ENCODE results near the gene FGFR4.
"Not testable (repeated sequence)": the region's sequence is repeated elsewhere in the genome, so short reads cannot be mapped to it uniquely, and the experiment has no call there.

The FGFR4 gene

DNA sequence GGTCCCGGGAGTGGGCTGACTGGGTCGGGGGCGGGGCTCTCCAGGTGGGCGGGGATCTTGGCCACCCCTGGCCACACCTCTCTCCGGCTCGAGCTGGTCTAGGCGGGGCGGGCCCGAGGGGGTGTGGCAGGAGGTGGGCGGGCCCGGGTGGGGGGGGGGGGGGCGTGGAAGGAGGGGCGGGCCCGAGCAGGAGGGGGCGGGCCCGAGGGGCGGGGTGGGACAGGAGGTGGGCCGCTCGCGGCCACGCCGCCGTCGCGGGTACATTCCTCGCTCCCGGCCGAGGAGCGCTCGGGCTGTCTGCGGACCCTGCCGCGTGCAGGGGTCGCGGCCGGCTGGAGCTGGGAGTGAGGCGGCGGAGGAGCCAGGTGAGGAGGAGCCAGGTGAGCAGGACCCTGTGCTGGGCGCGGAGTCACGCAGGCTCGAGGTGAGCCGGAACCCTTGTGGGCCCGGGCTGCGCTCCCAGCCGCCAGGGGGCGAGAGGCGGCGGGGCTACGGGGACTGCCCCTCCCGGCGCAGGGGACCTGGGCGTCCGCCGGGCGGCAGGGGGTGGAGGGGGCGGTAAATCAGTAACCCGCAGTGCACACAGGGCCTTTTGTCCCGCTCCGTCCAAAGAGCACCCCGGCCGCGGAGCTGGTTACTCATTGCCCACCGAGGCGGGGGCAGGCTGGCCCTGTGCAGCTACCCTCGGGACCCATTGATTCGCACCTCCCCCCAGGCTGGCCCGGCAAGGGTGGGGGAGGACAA lies at the start of gene FGFR4:
Gene FGFR4, plus strand, starts transcription at position 262 of the 744 bp plus-strand sequence. CDS start 2,688 bp downstream, outside the sequence.
- DNase-seq: peak; percentile 80 to 85
- TF ChIP-seq POLR2A (IDR thresholded peaks at IDR 0.05; ENCODE audit: low read length) (no peak), GATA1 (IDR thresholded peaks at IDR 0.05; ENCODE audit: low read depth, low read length) (no peak)

DNA sequence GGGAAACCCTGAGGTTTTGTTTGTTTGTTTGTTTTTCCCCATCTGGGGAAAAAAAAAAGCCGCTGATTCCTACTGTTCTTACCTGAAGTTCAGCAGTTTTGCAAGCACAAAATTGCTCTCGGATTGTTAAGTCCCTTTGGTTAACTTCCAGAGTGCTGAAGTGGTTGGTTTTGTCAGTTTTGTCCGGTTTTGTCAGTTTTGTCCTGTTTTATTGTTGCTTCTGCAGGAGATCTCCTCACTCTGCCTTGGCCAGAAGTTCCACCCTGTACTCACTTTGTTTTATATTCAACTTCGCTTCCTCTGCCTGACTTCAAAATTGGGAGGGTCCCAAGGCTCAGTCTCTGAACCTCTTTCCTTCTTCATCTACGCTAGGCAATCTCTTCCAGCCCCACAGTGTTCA lies 49.8 kb upstream of the FGFR4 start:
- no peak for DNase-seq
- TF ChIP-seq GATA1 (IDR thresholded peaks at IDR 0.05; ENCODE audit: low read depth, low read length): no peak
- TF ChIP-seq POLR2A (IDR thresholded peaks at IDR 0.05; ENCODE audit: low read length): no peak

DNA sequence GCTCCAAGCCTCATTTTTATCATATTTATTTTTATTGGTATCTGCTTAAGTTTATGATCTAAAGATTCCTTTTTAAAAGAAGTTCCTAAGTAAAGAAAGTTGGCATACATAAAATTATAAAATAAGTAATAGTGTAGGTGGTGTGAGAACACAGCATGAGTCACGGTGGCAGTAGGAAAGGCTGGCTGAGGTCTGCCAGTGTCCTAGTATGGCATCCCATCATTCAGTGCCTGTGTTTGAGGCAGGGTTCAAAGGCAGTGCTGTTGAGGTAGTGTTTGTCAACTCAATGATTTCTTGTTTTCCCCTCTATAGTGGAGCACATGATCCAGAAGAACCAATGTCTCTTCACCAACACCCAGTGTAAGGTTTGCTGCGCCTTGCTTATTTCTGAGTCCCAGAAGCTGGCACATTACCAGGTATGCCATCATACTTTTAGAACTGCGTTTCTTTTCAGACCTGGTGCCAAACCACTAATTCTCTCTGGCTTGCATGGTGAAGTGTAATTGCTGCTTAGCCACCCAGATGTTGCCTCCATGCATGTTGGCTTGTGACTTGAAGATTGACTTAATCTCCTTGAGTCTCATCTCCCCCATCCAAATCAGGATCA lies 45.8 kb upstream of the FGFR4 start:
- DNase-seq: no peak
- TF ChIP-seq POLR2A (IDR thresholded peaks at IDR 0.05; ENCODE audit: low read length) (no peak), GATA1 (IDR thresholded peaks at IDR 0.05; ENCODE audit: low read depth, low read length) (no peak)

DNA sequence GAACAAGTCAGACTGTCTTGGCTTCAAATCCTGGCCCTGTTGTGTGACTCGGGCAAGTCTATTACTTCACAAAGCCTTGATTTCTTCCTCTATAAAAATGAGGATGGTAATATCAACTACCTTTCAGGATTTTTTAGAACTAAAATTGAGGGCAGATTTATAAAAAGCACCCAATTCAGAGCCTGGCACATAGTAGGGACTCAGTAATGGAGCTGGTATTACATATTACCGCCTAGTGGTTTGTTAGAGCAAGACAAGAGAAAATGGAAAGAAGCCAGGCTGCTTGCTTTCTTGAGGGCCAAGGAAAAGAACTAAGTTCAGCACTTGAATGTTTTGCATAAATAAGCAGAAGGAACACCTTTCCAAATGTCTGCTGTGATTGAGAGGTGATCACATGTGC lies 44.8 kb upstream of the FGFR4 start:
- TF ChIP-seq POLR2A (IDR thresholded peaks at IDR 0.05; ENCODE audit: low read length) (no peak), GATA1 (IDR thresholded peaks at IDR 0.05; ENCODE audit: low read depth, low read length) (no peak)
- DNase-seq: no peak

DNA sequence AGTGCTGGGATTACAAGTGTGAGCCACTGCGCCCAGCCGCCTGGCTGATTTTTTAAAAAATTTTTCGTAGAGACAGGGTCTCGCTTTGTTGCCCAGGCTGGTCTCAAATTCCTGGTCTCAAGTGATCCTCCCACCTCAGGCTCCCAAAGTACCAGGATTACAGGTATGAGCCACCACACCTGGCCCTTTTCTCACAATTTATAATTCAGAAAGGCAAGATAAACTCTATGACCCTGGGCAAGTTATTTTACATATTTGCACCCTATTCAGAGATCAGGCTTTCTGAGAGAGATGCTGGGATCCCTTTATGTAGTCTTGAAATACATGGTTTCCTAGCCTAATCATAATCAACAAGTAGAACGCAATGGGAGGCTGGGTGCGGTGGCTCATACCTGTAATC lies 43.6 kb upstream of the FGFR4 start:
- no peak for DNase-seq
- TF ChIP-seq GATA1 (IDR thresholded peaks at IDR 0.05; ENCODE audit: low read depth, low read length) (no peak), POLR2A (IDR thresholded peaks at IDR 0.05; ENCODE audit: low read length) (no peak)

DNA sequence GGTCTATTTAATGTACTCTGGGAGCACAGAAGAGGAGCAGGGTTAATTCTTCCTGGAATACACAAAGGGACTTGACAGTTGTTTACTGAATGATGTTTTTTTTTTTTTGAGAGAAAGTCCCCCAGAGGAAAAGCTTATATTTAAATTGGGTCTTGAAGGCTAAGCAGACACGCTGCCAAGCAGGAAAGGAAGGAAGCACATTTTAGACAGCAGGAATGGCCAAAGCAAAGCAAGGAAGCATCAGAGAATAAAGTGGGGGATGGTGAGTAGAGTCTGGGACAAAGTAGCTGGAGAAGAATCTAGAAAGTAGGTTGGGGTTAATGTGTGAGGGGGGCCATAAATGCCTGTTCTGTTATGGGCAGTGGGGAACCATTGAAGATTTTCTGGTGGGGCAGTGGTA lies 42.8 kb upstream of the FGFR4 start:
- no peak for TF ChIP-seq POLR2A (IDR thresholded peaks at IDR 0.05; ENCODE audit: low read length)
- no peak for TF ChIP-seq GATA1 (IDR thresholded peaks at IDR 0.05; ENCODE audit: low read depth, low read length)
- DNase-seq: no peak

DNA sequence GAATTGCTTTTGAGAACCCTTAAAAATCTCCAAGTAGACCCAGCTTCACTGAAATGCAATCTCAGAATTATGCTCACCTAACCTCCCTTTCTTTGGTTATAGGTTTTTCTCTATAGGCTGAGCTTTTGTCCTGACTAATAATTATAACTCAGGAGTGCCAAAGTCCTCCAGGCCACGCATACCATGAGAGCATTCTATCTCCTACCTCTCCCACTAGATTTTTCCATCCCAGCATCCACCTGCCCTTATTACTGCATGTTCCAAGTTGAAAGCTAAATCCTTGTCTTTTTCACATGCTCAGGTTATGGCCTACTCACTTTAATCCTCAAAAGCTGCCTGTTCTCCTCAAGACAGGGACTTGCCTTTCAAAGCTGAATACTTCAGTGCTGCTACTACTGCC lies 42.1 kb upstream of the FGFR4 start:
- TF ChIP-seq GATA1 (IDR thresholded peaks at IDR 0.05; ENCODE audit: low read depth, low read length) (no peak), POLR2A (IDR thresholded peaks at IDR 0.05; ENCODE audit: low read length) (no peak)
- no peak for DNase-seq

DNA sequence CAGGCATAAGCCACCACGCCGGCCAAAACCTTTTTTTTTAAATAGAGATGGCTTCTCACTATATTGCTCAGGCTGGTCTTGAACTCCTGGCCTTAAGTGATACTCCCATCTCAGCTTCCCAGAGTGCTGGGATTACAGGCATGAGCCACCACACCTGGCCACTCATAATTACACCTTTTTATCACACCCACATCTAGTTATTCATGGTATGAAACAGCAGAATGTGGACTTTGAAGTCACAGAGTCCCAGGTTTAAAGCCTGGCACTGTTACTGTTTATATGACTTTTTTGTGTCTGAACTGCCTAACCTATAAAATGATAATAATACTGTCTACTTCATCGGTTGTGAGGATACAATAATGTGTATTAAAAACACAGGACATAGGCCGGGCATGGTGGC lies 41.1 kb upstream of the FGFR4 start:
- DNase-seq: no peak
- TF ChIP-seq POLR2A (IDR thresholded peaks at IDR 0.05; ENCODE audit: low read length) (no peak), GATA1 (IDR thresholded peaks at IDR 0.05; ENCODE audit: low read depth, low read length) (no peak)

DNA sequence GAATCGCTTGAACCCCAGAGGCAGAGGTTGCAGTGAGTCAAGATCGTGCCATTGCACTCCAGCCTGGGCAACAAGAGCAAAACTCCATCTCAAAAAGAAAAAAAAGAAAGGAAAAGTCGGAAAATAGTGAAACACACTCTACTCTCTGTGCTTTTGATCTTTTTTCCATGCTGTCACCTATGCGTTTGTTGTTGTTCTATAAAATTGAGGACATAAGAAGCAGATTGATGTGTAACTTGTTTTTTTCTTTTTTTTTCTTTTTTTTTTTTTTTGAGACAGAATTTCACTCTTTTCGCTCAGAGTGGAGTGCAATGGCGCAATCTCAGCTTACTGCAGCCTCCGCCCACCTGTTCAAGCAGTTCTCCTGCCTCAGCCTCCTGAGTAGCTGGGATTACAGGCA lies 38.2 kb upstream of the FGFR4 start:
- not testable (repeated sequence) for DNase-seq

DNA sequence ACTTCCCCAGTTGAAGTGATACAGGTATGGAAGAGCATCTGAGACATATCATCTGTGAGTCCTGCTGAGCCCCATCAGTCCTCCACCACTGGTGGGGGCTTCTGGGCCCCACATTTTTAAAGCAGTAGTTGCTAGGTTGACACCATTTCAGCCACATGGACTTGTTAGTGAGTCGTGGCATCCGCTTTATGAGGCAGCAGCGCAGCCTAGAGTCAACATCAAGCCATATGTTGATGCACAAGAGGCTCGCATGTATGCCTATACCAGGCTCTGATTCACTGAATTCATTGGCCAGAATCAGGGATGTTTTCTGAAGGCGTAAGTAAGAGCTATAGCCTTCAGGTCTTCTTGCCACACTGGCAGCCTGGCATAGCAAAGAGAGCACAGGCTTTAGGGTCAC lies 37.4 kb upstream of the FGFR4 start:
- DNase-seq: peak; percentile 28 to 34
- TF ChIP-seq GATA1 (IDR thresholded peaks at IDR 0.05; ENCODE audit: low read depth, low read length) (no peak), POLR2A (IDR thresholded peaks at IDR 0.05; ENCODE audit: low read length) (no peak)

DNA sequence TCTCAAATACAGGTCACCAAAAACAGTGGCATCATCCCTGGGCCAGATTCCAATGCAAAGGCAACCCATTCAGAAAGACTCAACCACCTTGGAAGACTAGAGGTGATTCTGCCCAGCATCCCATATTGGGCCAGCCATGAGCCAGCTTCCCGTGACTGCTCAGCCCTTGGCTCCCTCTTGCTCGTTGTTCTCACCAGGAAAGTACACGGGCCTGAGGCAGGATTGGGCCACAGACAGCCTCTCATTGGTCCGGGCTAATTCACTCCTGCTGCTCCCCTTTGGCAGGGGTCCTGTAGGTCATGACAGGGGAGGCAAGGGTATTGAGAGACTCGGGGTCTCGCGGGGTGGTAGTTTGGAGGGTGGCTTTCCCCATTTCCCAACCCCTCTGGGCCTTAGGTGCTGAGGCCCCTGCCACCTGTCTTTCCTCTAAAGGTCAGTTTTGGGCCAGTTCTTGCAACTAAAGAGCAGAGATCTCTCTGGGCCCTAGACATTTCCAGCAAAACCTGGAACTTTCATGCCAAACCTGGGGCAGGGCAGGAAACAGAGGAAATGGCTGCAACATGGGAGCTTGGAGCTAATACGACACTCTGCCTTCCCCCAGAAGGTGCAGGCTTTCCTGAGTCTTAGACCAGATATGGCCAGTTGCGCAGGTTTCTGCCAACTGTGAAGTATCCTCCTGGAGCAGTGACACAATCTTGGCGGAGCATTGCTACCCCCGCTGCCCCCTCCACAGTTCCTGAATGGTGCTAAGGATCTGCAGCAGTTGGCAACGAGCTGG lies 22.0 kb upstream of the FGFR4 start:
- TF ChIP-seq POLR2A (IDR thresholded peaks at IDR 0.05; ENCODE audit: low read length) (no peak), GATA1 (IDR thresholded peaks at IDR 0.05; ENCODE audit: low read depth, low read length) (no peak)
- no peak for DNase-seq

DNA sequence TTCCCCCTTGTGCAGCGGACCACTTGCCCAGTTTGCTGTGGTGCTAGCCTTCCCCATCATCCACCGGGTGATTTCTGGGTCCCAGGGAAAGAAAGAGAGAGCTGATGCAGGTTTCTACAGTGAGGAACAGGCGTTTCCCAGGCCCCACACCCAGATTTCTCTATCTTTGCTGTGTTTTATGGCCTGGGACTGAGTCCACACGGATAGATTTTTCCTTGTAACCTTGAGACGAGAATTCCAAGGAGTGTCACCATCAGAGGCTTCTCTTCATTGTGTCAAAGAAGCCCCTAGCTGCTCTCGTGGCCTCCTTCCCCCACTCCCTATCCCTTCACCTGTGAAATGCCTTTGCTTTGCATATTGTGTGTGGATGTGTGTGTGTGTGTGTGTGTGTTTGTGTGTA lies 21.2 kb upstream of the FGFR4 start:
- no peak for TF ChIP-seq POLR2A (IDR thresholded peaks at IDR 0.05; ENCODE audit: low read length)
- TF ChIP-seq GATA1 (IDR thresholded peaks at IDR 0.05; ENCODE audit: low read depth, low read length): no peak
- DNase-seq: no peak

DNA sequence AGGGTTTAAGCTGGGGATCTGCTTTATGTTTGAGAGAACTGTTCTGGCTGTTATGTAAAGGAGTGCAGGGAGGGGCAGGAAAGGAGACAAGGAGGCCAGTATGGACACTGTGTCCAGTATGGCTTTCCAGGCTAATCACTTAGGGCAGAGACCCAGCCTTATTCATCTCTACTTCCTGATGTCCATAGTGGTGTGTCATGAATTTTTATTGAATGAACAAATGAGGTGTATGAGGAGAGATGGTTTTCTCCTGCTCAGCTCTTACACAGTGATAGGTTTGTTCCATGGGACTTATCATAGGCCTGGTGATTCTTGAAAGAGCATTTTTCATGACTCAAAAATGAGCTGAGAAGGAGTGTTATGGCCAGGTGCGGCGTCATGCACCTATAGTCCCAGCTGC lies 20.5 kb upstream of the FGFR4 start:
- DNase-seq: no peak
- TF ChIP-seq POLR2A (IDR thresholded peaks at IDR 0.05; ENCODE audit: low read length): no peak
- no peak for TF ChIP-seq GATA1 (IDR thresholded peaks at IDR 0.05; ENCODE audit: low read depth, low read length)

DNA sequence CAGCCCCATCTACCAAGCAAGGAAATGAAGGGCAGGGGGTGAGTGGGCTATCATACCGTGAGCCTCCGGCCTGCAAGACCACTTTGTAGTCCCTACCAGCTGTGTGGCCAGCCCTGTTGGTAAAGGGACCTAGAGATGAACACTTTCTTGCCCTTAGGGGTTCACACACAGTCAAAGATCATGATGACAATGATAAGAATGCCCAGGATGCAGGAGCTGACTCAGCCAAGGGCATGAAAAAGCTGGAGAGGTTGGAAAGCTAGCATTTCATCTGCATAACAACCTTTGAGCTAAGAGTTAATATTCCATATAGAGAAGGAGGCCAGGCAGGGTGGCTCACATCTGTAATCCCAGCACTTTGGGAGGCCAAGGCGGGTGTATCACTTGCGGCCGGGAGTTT lies 19.2 kb upstream of the FGFR4 start:
- TF ChIP-seq GATA1 (IDR thresholded peaks at IDR 0.05; ENCODE audit: low read depth, low read length) (no peak), POLR2A (IDR thresholded peaks at IDR 0.05; ENCODE audit: low read length) (no peak)
- DNase-seq: no peak

Measured in erythroblast (primary cell).